Iris pigment epithelial cell (primary cell): ENCODE measurements around the gene KDM7A.

Experiments used
- DNase-seq: peaks from one replicate; pipeline ENCODE4 v3.0.0-alpha.2; 2011; ENCODE audit warnings: low read depth

Gene KDM7A

DNA sequence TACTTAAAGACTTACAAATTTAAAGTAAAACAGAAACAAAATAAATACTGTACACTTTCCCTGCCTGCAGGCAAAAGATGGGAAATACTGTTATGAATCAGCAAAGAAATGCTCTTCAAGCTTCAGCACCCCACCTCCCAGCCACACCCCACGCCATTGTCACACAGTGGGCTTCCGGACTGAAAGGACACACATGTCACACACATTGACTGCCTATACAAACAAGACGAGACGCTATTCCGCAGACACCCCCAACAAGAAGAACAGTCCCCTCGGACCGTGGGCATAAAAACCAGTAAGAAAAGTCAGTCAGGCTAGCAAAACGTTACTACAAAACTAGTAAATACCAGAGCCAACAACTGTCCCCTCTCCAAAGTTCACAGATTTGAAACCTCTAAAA, 91.8 kb downstream of the KDM7A start:
- no peak for DNase-seq

DNA sequence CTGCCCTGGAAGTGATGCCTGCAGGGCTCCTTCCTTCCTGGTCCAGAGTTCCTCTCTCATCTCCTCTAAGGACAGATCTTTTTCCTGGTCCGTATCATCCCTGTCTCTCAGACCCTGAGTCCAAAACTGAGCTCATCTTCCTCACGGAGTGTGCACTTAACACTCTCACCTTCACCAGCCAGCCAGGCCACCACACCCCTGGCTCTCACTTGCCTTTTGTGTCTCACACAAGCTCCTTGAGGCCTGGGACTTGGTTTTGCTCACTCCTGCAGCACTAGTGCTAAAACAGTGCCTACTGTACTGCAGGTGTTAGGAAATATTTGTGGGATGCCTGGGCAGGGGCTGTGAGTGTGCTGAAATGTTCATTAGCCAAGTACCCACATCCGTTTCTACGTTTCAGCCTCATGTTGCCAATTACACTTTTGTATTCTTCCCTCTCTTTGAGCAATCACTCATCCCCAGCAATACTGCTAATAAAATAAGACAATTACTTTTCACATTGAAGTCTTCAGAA, 92.6 kb downstream of the KDM7A start:
- no peak for DNase-seq

DNA sequence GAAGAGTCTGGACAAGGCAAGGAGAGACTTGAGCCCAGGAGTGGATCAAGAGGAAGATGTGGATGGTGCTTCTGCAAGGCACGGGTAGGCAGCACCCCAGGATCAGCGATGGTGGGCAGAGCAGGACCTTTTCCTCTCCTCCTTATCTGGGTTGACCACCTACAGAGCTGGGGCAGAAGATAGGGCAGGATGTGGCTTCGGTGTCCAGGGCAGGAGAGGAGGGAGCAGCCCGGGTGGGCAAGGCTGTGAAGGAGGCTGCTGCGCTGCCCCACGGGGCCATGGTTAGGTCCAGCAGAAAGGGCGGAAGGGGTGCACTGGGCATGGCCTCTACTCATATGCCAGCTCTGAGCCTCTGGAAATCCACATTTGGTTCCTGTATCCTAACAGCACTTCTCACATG, 94.0 kb downstream of the KDM7A start:
- DNase-seq: no peak

DNA sequence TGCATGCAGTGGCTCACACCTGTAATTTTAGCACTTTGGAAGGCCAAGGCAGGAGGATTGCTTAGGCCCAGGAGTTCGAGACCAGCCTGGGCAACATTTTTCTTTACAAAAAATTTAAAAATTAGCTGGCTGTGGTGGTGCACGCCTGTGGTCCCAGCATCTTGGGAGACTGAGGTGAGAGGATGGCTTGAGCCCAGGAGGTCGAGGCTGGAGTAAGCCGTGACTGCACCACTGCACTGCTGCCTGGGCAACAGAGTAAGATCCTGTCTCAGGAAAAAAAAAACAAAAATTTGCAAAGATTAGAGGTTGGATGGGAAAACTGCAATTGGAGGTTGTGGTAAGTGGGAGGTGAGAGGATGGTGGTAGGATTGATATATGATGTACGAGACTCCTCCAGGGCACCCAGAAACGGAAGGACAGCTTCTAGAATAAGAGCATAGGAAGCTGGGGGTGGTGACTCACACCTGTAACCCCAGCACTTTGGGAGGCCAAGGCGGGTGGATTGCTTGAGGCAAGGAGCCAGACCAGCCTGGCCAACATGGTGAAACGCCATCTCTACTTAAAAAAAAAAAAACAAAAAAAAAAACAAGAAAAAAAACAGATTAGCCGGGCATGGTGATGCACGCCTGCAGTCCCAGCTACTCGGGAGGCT, 94.9 kb downstream of the KDM7A start:
- DNase-seq: no peak

DNA sequence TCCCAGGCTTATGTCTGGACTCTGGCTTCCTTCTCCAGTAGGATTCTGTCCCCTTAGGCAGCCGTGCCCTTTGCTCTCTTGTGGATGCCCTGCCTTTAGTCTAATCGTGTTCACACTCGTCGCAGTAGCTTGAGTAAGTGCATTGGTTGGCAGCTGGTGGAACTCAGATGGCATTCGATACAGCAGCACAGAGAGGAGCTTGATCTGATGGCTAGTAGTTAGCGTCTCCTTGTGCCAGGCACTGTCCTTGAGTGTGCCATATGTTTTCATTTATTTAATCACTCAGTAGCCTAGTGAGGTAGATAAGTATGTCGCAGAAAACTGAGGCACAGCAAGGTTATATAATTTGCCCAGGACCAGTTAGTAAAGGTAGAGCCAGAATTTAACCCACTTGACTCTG, 95.9 kb downstream of the KDM7A start:
- DNase-seq: no peak

DNA sequence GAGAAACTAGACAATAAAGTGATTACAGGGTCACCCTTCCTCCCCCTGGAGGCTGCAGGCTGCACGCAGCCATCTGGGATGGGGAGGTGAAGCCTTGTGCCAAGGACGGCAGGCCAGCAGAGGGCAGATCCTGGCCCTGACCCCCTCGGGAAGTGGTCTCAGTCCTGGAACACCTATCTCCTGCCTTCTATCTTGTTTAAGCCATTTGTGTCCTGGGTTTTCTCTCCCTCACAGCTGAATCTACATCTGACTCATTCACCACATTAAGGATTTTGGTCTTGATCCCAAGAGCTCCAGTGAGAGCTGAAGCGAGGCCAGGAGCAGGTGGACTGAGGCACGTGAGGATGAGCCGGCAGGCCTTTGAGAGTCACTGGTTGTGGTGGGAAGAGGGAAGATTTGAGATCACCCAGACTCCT, 97.7 kb downstream of the KDM7A start:
- DNase-seq: peak; percentile 49

DNA sequence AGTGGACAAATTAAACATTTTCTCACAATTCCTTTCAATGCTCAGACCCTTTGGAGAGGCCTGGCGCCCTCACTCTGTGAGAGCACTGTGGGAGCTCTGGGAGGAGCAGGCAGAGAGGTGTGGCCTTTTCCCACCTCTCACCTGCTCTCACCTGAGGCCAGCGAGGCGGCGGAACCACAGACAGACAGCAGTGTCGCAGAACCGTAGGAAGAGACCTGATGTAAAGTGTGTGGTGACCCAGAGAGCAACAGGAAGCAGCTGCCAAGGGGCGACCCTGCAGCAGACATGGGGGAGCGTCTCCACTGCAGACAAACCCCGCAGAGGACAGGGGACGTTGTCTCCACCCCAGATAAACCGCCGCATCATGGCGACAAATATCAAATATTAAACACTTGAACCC, 98.4 kb downstream of the KDM7A start:
- no peak for DNase-seq

DNA sequence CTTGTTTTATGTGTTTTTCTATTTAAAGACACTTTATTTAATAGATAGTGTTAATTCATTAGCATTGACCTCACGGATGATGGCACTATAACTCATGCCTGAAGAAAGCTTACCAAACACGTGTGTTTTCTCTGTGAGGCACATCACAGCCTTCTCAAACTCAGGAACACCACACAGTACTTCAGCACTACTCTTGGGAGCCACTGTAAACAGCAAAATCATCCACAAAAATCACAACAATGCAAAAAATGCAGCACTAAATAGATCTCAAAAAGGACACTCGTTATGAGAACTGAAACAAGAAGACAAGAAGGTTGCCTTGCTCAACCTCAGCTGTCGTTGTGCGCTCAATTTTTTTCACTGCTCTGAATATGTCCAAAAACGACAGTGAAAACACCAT, 102.0 kb downstream of the KDM7A start:
- peak; percentile 50 for DNase-seq

DNA sequence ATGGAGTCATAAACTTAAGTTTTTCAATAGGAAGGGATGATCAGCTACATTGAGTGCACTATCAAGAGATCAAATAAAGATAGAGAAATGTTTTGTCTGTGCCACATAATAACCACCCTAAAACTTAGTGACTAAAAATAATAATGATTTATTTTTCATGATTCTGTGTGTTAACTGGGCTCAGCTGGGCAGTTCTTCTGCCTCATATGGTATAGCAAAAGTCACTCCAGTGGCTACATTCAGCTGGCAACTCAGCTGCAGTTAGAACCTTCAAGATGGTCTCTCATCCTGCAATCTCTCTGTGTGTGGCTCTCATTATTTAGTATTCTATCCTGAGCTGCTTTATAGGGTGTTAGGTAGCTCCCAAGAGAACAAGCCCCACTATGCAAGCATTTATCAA, 106.2 kb downstream of the KDM7A start:
- DNase-seq: no peak

DNA sequence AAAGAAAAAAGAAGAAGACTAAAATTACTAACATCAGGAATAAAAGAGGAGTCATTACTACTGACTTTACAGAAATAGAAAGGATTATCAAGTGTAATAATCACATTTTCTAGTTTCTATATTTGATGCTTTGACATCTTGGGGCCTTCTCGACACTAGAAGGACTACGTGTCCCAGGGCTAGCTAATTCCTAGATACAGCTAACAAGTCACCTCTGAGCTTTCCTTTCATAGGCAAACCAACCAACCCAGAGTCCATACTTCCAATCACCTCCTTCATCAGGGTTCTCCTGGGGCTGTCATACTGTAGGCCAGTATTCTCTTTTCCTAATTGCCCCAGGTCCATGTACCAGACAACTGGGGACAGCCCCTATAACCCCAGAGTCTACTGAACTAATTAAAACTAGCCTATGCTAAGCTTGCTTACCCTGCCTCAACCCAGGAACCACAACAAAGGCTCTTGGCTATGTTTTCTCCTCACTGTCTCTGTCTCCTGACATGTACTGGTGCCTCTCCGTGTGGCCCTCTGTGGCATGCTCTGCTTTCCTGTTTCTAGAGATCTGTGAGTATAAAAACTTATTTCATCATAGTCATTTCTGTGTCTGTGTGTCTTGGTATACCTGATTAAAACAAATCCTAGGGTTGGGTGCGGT, 107.4 kb downstream of the KDM7A start:
- no peak for DNase-seq

DNA sequence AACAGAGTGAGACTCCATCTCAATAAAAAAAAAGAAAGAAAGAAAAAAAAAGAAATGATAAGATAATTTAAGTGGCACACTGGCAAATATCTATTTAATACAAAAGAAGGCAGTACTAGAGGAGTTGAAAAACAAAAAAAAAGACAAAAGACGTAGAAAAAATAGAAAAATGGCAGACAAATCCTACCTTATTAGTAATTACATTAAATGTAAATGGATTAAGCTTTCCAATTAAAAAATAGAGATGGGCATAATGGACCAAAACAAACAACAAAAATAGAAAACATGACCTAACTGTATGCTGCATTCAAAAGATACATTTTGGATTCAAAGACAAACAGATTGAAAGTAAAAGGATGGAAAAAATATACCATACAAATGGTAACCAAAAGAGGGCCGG, 108.8 kb downstream of the KDM7A start:
- no peak for DNase-seq

DNA sequence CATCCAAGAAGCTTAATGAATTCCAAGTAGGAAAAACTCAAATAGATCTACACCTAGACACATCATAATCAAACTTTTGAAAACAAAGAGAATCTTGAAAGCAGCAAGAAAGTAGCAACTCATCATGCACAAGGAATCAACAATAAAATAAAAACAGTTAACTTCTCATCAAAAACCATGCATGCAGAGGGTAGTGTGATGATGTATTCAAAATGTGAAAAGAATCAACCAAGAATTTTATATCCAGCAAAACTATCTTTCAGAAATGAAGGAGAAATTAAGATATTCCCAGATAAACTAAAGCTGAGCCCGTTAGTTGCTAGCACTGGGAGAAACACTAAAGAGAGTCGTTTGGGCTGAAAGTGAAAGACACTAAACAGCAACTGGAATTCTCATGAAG, 109.7 kb downstream of the KDM7A start:
- DNase-seq: no peak

DNA sequence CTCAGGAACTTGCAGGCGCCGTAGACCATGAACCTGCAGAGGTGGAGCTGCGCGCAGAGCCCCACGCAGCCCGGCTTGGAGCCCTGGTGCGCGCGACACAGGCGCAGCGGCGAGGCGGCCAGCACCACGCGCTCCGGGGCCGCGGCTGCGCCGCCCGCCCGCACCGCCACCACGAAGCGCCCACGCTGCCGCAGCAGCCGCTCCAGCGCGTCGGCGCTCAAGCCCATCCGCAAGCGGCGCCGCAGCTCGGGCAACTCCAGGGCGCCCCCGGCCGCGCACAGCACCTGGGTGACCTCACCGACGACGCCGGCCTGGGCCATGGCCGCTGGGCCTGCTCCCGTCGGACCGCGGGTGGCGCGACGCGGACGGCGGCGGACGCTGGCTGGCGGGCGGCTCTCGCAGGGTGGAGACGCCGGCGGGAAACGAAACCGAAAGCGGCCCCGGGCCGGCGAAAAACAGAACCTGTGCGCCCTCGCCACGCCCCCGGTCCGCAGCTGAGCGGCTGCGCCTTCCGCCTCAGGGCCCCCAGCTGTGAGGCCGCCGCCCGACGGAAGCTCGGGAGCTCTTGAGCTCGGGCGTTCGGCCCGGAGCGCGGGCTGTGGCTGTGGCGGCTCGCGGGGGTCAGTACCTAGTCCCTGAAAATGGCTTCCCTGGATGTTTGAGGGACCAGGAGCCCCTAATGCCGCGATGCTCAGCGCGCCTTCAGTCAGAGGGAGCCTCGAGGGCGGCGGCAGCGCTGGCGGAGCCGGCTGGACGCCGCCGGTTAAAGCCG, 114.1 kb downstream of the KDM7A start, which contains the start of gene PARP12:
PARP12 (minus strand) TSS at position 424 of the 772 bp plus-strand sequence; CDS start at position 320, 104 bp downstream.
- DNase-seq: peak; percentile 87

DNA sequence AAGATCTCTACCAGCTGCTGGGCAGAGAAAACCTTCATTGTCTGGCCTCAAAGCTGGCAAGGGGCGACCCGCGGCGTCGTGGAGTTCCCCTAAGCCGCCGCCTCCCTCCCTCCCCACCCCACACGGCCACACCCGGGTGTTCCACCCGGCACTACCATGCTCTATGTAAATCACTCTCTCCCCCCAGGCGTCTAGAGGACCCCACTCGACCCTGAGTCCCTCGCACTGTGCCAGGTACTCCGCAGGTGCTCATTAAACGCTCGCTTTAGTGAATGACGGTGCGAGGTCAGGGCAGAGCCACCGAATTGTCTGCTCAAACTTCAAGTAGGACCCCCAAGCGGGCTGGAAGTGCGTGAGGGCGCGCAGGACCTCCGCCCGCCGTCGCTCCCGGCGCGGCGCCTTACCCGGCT, 114.7 kb downstream of the KDM7A start:
- no peak for DNase-seq

DNA sequence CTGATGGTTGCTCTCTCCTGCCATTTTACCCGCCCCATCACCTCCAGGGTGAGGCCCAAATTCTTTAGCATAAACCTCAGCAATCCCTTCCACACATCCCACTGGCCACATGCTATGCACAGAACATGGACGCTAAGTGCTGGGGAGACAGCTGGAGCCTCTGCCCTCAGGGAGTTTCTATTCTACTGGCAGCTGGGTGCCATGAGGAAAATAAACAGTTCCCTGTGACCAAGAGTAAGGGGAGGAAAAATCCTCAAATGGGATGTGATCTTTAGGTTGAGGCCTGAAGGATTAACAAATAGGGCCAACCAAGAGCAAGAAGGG, 115.2 kb downstream of the KDM7A start:
- no peak for DNase-seq

DNA sequence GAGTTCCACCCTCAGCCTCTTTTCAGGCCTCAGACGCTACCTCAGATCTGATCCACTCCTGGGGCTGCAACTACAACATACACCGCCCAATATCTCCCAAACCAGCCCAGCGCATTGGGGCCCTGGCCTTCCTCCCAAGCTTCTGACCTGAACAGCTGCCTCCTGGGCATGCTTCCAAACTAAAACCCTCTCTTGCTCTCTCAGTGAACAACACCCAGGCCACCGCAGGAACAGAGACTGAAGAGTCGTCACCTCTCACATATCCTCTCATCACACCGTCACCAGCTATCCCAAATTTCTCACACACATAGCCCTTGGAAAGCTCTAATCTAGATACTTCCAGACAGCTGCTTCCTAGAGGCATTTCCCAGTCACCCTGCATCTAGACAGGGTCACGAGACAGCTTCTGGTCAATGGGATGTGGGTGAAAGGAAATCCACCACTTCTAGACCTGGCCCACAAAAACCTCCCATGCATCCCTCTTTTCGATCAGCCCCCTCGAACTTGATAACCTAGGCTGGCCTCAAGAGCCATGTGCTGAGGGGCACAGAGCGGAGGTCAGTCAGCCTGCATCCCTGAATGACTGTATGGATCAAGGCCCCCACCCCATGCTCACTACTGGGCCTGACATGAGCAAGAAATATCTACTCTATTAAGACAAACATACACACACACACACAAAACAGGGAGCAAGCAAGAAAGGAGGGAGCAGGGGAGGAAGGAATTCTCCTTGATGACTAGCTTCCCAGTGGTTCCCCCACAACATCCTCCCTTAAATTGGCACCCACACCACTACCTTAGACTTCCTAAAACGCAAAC, 115.8 kb downstream of the KDM7A start:
- DNase-seq: peak; percentile 59

DNA sequence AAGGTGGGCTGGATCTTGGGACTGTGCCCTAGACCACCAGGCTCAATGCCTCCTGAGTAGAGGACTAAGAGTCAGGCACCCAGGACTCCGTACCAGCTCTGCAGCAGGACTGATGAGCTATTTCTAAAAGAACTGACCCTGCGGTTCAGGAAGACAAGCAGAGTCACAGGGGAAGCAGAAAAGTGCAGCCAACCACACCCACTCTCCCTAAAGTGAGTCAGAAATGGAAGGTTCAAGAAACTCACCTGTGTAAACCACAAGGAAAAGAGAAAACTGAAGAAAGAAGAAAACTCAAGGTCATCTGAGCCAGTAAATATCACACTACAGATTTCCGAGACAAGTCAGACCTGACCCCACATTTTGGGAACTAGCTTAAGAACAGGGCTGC, 116.5 kb downstream of the KDM7A start:
- no peak for DNase-seq

DNA sequence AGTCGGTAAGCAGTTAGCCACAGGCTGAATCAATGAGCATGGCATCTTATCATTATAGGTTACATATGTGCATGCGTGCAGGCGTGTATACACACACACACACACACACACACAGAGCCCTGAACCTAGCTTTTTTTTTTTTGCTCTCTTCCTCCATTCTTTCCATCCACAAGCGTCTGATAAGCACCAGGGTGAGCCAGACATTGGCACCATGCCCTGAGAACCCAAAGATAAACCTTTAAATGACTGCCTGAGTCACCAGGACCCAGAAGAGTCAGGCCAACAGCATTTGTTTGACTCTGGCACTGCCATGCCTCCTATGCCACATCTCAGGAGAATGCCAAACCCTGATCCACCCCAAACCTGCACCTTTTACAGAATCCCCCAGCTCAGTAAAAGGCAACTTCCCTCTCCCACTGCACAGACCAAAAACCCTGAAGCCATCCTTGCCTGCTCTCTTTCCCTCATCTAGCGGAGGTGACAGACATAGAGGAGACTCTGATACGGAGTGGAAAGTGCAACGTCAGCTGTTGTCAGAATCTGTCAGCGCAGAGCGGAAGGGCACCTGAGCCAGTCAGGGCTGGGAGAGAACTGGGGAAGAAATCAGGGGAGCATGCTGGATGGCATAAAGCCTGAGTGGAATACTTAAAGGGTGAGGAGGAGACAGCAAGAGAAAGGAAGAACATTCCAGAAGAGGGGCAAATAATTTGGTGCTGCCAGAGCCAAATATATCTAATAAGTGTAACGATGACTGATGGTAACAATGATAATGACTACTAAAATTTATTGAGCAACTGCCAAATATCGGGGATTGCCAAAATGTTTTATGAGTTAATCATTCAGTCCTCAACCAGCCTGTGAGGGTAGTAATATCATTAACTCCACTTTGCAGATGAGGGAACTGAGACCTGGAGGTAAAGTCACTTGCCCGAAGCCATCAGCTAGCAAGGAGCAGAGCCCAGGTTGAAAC, 117.2 kb downstream of the KDM7A start:
- DNase-seq: peak; percentile 93

DNA sequence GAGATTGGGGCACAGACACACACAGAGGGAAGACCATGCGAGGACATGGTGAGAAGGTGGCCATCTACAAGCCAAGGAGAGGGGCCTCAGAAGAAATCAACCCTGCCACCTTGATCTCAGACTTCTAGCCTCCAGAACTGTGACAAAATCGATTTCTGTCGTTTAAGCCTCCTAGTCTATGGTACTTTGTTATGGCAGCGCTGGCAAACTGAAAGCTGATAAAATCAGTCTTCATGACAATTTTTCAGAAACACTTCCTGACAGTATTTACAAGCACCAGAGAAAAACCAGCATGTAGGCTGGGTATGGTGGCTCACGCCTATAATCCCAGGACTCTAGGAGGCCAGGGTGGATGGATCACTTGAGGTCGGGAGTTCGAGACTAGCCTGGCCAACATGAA, 118.3 kb downstream of the KDM7A start:
- DNase-seq: no peak

DNA sequence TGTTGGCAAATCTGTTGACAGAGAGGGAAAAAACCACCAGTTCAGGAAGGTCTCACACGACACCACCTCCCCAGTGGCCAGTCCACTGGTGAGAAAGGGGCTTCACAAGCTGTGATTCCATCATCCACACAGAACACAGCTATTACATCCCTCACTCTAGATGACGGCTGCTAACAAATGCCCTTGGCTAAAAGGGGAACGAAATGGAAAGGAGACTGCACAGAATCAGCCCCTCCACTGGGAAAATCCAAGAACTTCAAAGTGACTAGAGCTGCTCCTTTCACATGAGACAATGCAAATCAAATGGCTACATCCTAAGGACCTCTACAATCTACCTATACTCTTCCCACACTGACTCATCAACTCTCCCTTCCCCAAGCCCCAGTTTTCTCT, 119.6 kb downstream of the KDM7A start:
- no peak for DNase-seq
